ENCODE measurements around the gene AP3B1. TPM values are rescaled to one million over a fixed set of nuclear protein-coding genes. Genes with fewer than 3 reads are reported as not detected.

The AP3B1 gene
- total RNA-seq, 1 experiment from 2014 or later = 27.4 TPM

GRCh38 chr5:78000191-78000590, 294.3 kb downstream of the AP3B1 start:
- DNase-seq = no peak
- H2AFZ ChIP-seq (ENCODE audit: low read length) = no peak overlapping the region
- no peaks in the 10 kb centered on the region for H3K27me3 ChIP-seq (ENCODE audit: low read length)

GRCh38 chr5:77999399-77999798, 295.1 kb downstream of the AP3B1 start:
- no peaks in the 10 kb centered on the region for H4K20me1 ChIP-seq (ENCODE audit: insufficient read depth, low read depth, low read length)
- H3K9me3 ChIP-seq (ENCODE audit: low read length) = no peaks in the 10 kb centered on the region
- no peak overlapping the region for H3K4me2 ChIP-seq (ENCODE audit: low read depth, low read length, poor library complexity, severe bottlenecking)
- H3K27me3 ChIP-seq (ENCODE audit: low read length) = no peaks in the 10 kb centered on the region
- no peak overlapping the region for H3K4me3 ChIP-seq (ENCODE audit: low read length)
- peaks cover 21% of the 10 kb centered on the region for H3K4me1 ChIP-seq (ENCODE audit: low read length)
- no peaks in the 10 kb centered on the region for H3K79me2 ChIP-seq (ENCODE audit: low read length)
- H3K27ac ChIP-seq (ENCODE audit: low read length) = no peak overlapping the region
- no peak for DNase-seq
- no peak overlapping the region for H2AFZ ChIP-seq (ENCODE audit: low read length)
- H3K9me2 ChIP-seq (replicated peaks; ENCODE audit: insufficient read depth, low read length) = no peaks in the 10 kb centered on the region
- H3K36me3 ChIP-seq (ENCODE audit: insufficient read depth, low read length) = no peaks in the 10 kb centered on the region
- H3K9ac ChIP-seq (ENCODE audit: low read length) = no peak overlapping the region

More at GRCh38 chr5:78000191-78000590, 294.3 kb downstream of the AP3B1 start:
- Histone ChIP-seq H3K79me2 (ENCODE audit: low read length) (no peaks in the 10 kb centered on the region), H3K4me1 (ENCODE audit: low read length) (peaks cover 20% of the 10 kb centered on the region), H3K4me3 (ENCODE audit: low read length) (no peak overlapping the region), H3K27ac (ENCODE audit: low read length) (no peak overlapping the region), H3K36me3 (ENCODE audit: insufficient read depth, low read length) (no peaks in the 10 kb centered on the region), H3K9ac (ENCODE audit: low read length) (no peak overlapping the region), H4K20me1 (ENCODE audit: insufficient read depth, low read depth, low read length) (no peaks in the 10 kb centered on the region), H3K9me2 (replicated peaks; ENCODE audit: insufficient read depth, low read length) (no peaks in the 10 kb centered on the region), H3K4me2 (ENCODE audit: low read depth, low read length, poor library complexity, severe bottlenecking) (no peak overlapping the region), H3K9me3 (ENCODE audit: low read length) (no peaks in the 10 kb centered on the region)

GRCh38 chr5:77996943-77997342, 297.6 kb downstream of the AP3B1 start:
- Histone ChIP-seq H4K20me1 (ENCODE audit: insufficient read depth, low read depth, low read length) (no peaks in the 10 kb centered on the region), H3K36me3 (ENCODE audit: insufficient read depth, low read length) (no peaks in the 10 kb centered on the region), H3K27me3 (ENCODE audit: low read length) (no peaks in the 10 kb centered on the region), H3K9me3 (ENCODE audit: low read length) (no peaks in the 10 kb centered on the region), H3K79me2 (ENCODE audit: low read length) (no peaks in the 10 kb centered on the region), H3K27ac (ENCODE audit: low read length) (no peak overlapping the region), H3K9ac (ENCODE audit: low read length) (no peak overlapping the region), H3K4me2 (ENCODE audit: low read depth, low read length, poor library complexity, severe bottlenecking) (no peak overlapping the region), H3K4me1 (ENCODE audit: low read length) (peaks cover 10% of the 10 kb centered on the region), H2AFZ (ENCODE audit: low read length) (no peak overlapping the region), H3K4me3 (ENCODE audit: low read length) (no peak overlapping the region), H3K9me2 (replicated peaks; ENCODE audit: insufficient read depth, low read length) (no peaks in the 10 kb centered on the region)
- no peak for DNase-seq

DNA sequence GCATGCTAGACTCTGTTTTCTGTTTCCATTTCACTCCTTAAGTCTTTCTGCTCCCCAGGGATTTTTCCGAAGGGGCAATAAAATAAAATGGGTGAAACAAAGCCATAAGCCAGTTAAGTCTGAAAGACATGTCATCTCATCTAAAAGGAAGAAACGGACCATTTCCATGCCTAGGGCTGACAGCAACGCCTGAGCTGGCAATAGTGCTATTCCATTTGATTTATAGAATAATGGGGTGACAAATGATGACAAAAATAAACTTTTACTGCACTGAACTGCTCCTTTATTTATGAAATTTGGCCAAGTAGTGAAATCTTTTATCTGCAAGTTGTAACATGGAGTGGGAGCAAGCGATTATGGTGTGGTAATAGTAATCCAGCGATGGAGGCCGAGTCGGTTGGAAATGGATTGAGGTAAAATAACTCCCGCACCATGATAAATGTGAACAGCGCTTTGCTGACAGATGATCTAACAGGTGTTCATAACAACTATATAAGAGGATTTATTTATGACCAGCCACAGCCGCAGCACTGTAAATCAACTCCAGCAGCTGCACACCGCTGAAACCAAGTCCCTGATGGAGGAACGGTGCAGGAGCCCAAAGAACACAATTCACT, 298.6 kb downstream of the AP3B1 start:
- Histone ChIP-seq H3K27ac (ENCODE audit: low read length) (no peak overlapping the region), H3K79me2 (ENCODE audit: low read length) (no peaks in the 10 kb centered on the region), H3K9ac (ENCODE audit: low read length) (no peak overlapping the region), H3K36me3 (ENCODE audit: insufficient read depth, low read length) (no peaks in the 10 kb centered on the region), H3K4me1 (ENCODE audit: low read length) (peaks cover 10% of the 10 kb centered on the region), H4K20me1 (ENCODE audit: insufficient read depth, low read depth, low read length) (no peaks in the 10 kb centered on the region), H3K27me3 (ENCODE audit: low read length) (no peaks in the 10 kb centered on the region), H2AFZ (ENCODE audit: low read length) (no peak overlapping the region), H3K9me2 (replicated peaks; ENCODE audit: insufficient read depth, low read length) (no peaks in the 10 kb centered on the region), H3K9me3 (ENCODE audit: low read length) (no peaks in the 10 kb centered on the region), H3K4me3 (ENCODE audit: low read length) (no peak overlapping the region), H3K4me2 (ENCODE audit: low read depth, low read length, poor library complexity, severe bottlenecking) (no peak overlapping the region)
- DNase-seq = no peak

GRCh38 chr5:77994943-77995342, 299.6 kb downstream of the AP3B1 start:
- Histone ChIP-seq H3K9me2 (replicated peaks; ENCODE audit: insufficient read depth, low read length) (no peaks in the 10 kb centered on the region), H4K20me1 (ENCODE audit: insufficient read depth, low read depth, low read length) (no peaks in the 10 kb centered on the region), H2AFZ (ENCODE audit: low read length) (no peak overlapping the region), H3K36me3 (ENCODE audit: insufficient read depth, low read length) (no peaks in the 10 kb centered on the region), H3K9me3 (ENCODE audit: low read length) (no peaks in the 10 kb centered on the region), H3K4me3 (ENCODE audit: low read length) (no peak overlapping the region), H3K4me2 (ENCODE audit: low read depth, low read length, poor library complexity, severe bottlenecking) (no peak overlapping the region), H3K27ac (ENCODE audit: low read length) (no peak overlapping the region), H3K79me2 (ENCODE audit: low read length) (no peaks in the 10 kb centered on the region), H3K27me3 (ENCODE audit: low read length) (no peaks in the 10 kb centered on the region), H3K4me1 (ENCODE audit: low read length) (peaks cover 10% of the 10 kb centered on the region), H3K9ac (ENCODE audit: low read length) (no peak overlapping the region)
- no peak for DNase-seq

DNA sequence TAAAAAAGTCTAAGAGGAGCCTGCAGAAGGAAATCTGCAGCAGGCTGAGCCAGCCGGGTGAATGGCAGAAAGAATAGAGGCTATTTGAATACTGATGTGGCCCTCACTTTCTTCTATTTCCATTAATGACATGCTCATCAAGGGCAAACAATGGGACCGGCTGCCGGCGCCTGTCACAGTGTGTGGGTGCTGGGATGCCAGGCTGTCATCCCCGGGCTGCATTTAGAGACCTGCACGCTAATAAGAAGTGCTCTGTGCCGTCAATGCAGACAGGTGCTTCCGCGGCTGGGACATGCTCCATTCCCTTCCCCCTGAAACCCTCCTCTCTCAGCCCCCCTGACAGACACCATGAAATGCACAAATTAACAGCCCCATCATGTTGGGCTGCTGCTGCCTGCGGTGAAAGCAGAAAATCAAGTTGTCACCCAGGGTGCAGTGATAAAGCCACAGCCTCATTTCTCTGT, 300.6 kb downstream of the AP3B1 start:
- H3K9ac ChIP-seq (ENCODE audit: low read length) = no peak overlapping the region
- H4K20me1 ChIP-seq (ENCODE audit: insufficient read depth, low read depth, low read length) = no peaks in the 10 kb centered on the region
- H3K4me3 ChIP-seq (ENCODE audit: low read length) = no peak overlapping the region
- no peak overlapping the region for H3K27ac ChIP-seq (ENCODE audit: low read length)
- no peaks in the 10 kb centered on the region for H3K9me3 ChIP-seq (ENCODE audit: low read length)
- peaks cover 10% of the 10 kb centered on the region for H3K4me1 ChIP-seq (ENCODE audit: low read length)
- no peak overlapping the region for H3K4me2 ChIP-seq (ENCODE audit: low read depth, low read length, poor library complexity, severe bottlenecking)
- no peaks in the 10 kb centered on the region for H3K79me2 ChIP-seq (ENCODE audit: low read length)
- H2AFZ ChIP-seq (ENCODE audit: low read length) = no peak overlapping the region
- no peaks in the 10 kb centered on the region for H3K9me2 ChIP-seq (replicated peaks; ENCODE audit: insufficient read depth, low read length)
- H3K36me3 ChIP-seq (ENCODE audit: insufficient read depth, low read length) = no peaks in the 10 kb centered on the region
- H3K27me3 ChIP-seq (ENCODE audit: low read length) = no peaks in the 10 kb centered on the region
- no peak for DNase-seq

- Histone ChIP-seq H3K36me3 (ENCODE audit: insufficient read depth, low read length) (no peaks in the 10 kb centered on the region), H3K9me3 (ENCODE audit: low read length) (no peaks in the 10 kb centered on the region), H3K4me2 (ENCODE audit: low read depth, low read length, poor library complexity, severe bottlenecking) (no peak overlapping the region), H3K27ac (ENCODE audit: low read length) (no peak overlapping the region), H2AFZ (ENCODE audit: low read length) (no peak overlapping the region), H4K20me1 (ENCODE audit: insufficient read depth, low read depth, low read length) (no peaks in the 10 kb centered on the region), H3K9ac (ENCODE audit: low read length) (no peak overlapping the region), H3K27me3 (ENCODE audit: low read length) (no peaks in the 10 kb centered on the region), H3K4me1 (ENCODE audit: low read length) (peaks cover 10% of the 10 kb centered on the region), H3K79me2 (ENCODE audit: low read length) (no peaks in the 10 kb centered on the region), H3K9me2 (replicated peaks; ENCODE audit: insufficient read depth, low read length) (no peaks in the 10 kb centered on the region), H3K4me3 (ENCODE audit: low read length) (no peak overlapping the region)
- no peak for DNase-seq
Observed at GRCh38 chr5:77993141-77993854, 301.2 kb downstream of the AP3B1 start.

GRCh38 chr5:77991084-77991483, 303.4 kb downstream of the AP3B1 start:
- no peaks in the 10 kb centered on the region for H3K9me2 ChIP-seq (replicated peaks; ENCODE audit: insufficient read depth, low read length)
- no peak overlapping the region for H3K27ac ChIP-seq (ENCODE audit: low read length)
- H2AFZ ChIP-seq (ENCODE audit: low read length) = no peak overlapping the region
- H3K9me3 ChIP-seq (ENCODE audit: low read length) = no peaks in the 10 kb centered on the region
- no peaks in the 10 kb centered on the region for H3K36me3 ChIP-seq (ENCODE audit: insufficient read depth, low read length)
- no peak overlapping the region for H3K9ac ChIP-seq (ENCODE audit: low read length)
- H3K27me3 ChIP-seq (ENCODE audit: low read length) = no peaks in the 10 kb centered on the region
- H3K4me1 ChIP-seq (ENCODE audit: low read length) = peaks cover 10% of the 10 kb centered on the region
- H4K20me1 ChIP-seq (ENCODE audit: insufficient read depth, low read depth, low read length) = no peaks in the 10 kb centered on the region
- no peak for DNase-seq
- H3K4me2 ChIP-seq (ENCODE audit: low read depth, low read length, poor library complexity, severe bottlenecking) = no peak overlapping the region
- no peaks in the 10 kb centered on the region for H3K79me2 ChIP-seq (ENCODE audit: low read length)
- H3K4me3 ChIP-seq (ENCODE audit: low read length) = no peak overlapping the region
